GM12873 (cell line): ENCODE data around the gene NOSIP.

ENCODE experiments used
- CTCF ChIP-seq: IDR thresholded peaks from 2 replicates; pipeline ENCODE4 v1.5.1; 2012; ENCODE audit warnings: low read depth, mild to moderate bottlenecking, moderate library complexity, low read length, control low read depth; ENCODE audit not compliant: insufficient read depth; ENCODE audit errors: missing control alignments

Gene NOSIP

DNA sequence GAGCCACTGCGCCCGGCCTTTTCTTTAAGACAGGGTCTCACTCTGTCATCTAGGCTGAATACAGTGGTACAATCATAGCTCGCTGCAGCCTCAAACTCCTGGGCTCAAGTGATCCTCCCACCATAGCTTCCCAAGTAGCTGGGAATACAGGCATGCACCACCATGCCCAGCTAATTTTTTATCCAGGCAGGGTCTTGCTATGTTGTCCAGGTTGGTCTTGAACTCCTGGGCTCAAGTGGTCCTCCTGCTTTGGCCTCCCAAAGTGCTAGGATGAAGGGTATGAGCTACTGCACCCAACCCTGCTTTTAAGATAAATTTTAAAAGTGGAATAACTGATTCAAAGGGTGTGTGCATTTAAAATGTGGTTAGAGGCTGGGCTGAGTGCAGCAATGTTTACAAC is 14.1 kb downstream of the NOSIP start:
- TF ChIP-seq CTCF = no peak

DNA sequence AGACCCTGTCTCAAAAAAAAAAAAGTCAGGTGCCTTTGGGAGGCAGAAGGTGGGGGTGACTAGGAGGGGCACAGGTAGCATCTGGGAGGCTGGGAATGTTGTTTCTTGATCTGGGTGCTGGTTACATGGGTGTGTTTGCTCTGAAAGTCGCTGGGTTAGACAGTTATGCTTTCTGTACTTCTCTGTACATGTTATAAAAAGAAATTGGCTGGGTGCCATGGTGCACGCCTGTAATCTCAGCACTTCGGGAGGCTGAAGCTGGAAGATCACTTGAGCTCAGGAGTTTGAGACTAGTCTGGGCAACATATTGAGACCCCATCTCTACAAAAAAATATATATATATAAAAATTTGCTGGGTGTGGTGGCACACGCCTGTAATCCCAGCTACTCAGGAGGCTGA is 15.1 kb downstream of the NOSIP start:
- TF ChIP-seq CTCF = no peak

DNA sequence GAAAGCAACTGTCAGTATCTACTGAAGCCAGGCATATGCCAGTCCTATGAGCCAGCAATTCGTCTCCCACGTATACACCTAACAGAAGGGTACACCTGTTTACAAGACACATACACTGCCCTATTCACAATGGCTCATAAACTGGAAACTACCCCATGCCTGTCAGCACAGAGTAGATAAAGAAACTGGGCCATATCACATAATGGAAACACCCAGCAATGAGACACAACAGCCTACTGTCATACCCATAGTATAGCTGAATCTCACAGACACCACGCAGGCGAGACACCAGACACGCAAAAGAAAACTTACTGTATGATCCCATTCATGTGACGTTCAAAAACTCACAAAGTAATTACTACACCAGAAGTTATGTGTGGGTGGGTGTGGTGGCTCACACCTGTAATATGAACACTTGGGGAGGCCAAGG is 15.7 kb downstream of the NOSIP start:
- TF ChIP-seq CTCF = no peak

- no peak for TF ChIP-seq CTCF
Measured at GRCh38 chr19:49560358-49560900, 19.9 kb downstream of the NOSIP start.

GRCh38 chr19:49559928-49560327 is 20.4 kb downstream of the NOSIP start:
- TF ChIP-seq CTCF = no peak

GRCh38 chr19:49559443-49559842 is 20.9 kb downstream of the NOSIP start:
- TF ChIP-seq CTCF = no peak

DNA sequence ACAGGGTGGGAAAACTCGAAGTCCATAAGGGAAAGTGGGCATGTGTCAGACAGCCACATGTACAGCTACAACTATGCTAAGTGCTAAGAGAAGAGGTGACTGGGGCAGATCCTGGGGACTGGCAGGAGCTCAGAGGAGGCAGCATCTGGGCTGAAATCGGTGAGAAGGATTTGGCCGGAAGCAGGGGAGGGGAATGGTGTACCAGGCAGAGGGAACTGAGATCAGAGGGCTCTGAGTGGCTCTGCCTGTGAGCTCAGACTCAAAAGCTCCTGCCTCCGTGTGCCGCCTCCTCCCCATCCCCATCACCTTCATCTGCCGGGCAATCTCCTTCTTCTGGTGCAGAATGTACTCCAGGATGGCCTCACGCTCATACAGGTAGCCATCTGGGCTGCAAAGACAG is 21.8 kb downstream of the NOSIP start:
- TF ChIP-seq CTCF = no peak
